ENCODE results near the gene SLC9C2. TPM values are rescaled to one million over a fixed set of nuclear protein-coding genes. Genes with fewer than 3 reads are reported as not detected.

Gene SLC9C2
- polyA plus RNA-seq, 1 donor from 2014 or later, result 0.31 TPM

DNA sequence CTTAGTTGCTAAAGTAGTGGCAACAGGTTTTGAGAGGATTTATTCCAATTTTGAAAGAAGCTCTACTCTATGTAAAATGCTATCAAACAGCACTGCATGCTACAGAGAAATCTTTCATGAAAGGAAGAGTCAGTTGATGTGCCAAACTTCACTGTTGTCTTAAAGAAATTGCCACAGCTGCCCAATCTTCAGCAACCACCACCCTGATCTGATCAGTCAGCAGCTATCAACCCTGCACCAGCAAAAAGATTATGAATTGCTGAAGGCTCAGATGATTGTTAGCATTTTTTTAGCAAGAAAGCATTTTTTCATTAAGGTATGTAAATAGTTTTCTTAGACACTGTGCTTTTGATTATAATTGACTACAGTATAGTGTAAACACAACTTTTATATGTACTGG lies 49.6 kb downstream of the SLC9C2 start:
- no peaks in the 10 kb centered on the region for H3K9me3 ChIP-seq (ENCODE audit: low read length)
- no peak overlapping the region for H3K4me3 ChIP-seq (ENCODE audit: low read length)
- no peak for TF ChIP-seq EP300 (conservative IDR thresholded peaks at IDR 0.05; ENCODE audit: poor library complexity, severe bottlenecking)
- no peak for TF ChIP-seq EZH2 (IDR thresholded peaks at IDR 0.05; ENCODE audit: borderline replicate concordance, insufficient read depth, low read length, poor library complexity, severe bottlenecking)
- H3K79me2 ChIP-seq (replicated peaks; ENCODE audit: insufficient read depth, low read length), result no peaks in the 10 kb centered on the region
- H3K36me3 ChIP-seq (ENCODE audit: insufficient read depth, low read length), result no peaks in the 10 kb centered on the region
- no peak overlapping the region for H3K9ac ChIP-seq (ENCODE audit: low read length)
- H4K20me1 ChIP-seq (ENCODE audit: insufficient read depth), result no peaks in the 10 kb centered on the region
- no peak overlapping the region for H2AFZ ChIP-seq (ENCODE audit: low read depth, low read length)
- no peaks in the 10 kb centered on the region for H3K9me2 ChIP-seq (ENCODE audit: insufficient read depth, low read length)
- no peak overlapping the region for H3K27ac ChIP-seq (ENCODE audit: low read length)
- no peaks in the 10 kb centered on the region for H3K27me3 ChIP-seq (ENCODE audit: insufficient read depth, low read depth, low read length)
- no peaks in the 10 kb centered on the region for H3F3A ChIP-seq (ENCODE audit: insufficient read depth, low read length, poor library complexity, severe bottlenecking)
- H3K4me2 ChIP-seq (ENCODE audit: low read length), result no peak overlapping the region

DNA sequence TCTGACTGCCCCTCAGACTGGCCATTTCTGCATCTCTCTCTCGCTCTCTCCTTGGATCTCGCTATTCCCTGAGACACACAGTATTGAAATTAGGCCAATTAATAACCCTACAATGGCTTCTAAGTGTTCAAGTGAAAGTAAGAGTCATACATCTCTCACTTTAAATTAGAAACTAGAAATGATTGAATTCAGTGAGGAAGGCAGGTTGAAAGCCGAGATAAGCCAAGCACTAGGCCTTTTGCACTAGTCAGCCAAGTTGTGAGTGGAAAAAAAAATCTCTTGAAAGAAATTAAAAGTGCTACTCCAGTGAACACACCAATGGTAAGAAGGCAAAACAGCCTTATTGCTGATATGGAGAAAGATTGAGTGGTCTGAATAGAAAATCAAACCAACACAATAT lies 51.2 kb downstream of the SLC9C2 start:
- Histone ChIP-seq H4K20me1 (ENCODE audit: insufficient read depth) (no peaks in the 10 kb centered on the region), H3K9me2 (ENCODE audit: insufficient read depth, low read length) (no peaks in the 10 kb centered on the region), H3K79me2 (replicated peaks; ENCODE audit: insufficient read depth, low read length) (no peaks in the 10 kb centered on the region), H3K9me3 (ENCODE audit: low read length) (no peaks in the 10 kb centered on the region), H3K4me3 (ENCODE audit: low read length) (no peak overlapping the region), H3F3A (ENCODE audit: insufficient read depth, low read length, poor library complexity, severe bottlenecking) (no peaks in the 10 kb centered on the region), H3K9ac (ENCODE audit: low read length) (no peak overlapping the region), H2AFZ (ENCODE audit: low read depth, low read length) (no peak overlapping the region), H3K36me3 (ENCODE audit: insufficient read depth, low read length) (no peaks in the 10 kb centered on the region), H3K27me3 (ENCODE audit: insufficient read depth, low read depth, low read length) (no peaks in the 10 kb centered on the region), H3K4me2 (ENCODE audit: low read length) (no peak overlapping the region), H3K27ac (ENCODE audit: low read length) (no peak overlapping the region)
- no peak for TF ChIP-seq RAD21 (conservative IDR thresholded peaks at IDR 0.05)

GRCh38 chr1:173549813-173550212 lies 53.1 kb downstream of the SLC9C2 start:
- H3K9me3 ChIP-seq (ENCODE audit: low read length), result no peaks in the 10 kb centered on the region
- no peak overlapping the region for H3K27ac ChIP-seq (ENCODE audit: low read length)
- no peak overlapping the region for H2AFZ ChIP-seq (ENCODE audit: low read depth, low read length)
- no peaks in the 10 kb centered on the region for H3K36me3 ChIP-seq (ENCODE audit: insufficient read depth, low read length)
- H3K9me2 ChIP-seq (ENCODE audit: insufficient read depth, low read length), result no peaks in the 10 kb centered on the region
- no peak overlapping the region for H3K4me3 ChIP-seq (ENCODE audit: low read length)
- H3K4me2 ChIP-seq (ENCODE audit: low read length), result no peak overlapping the region
- TF ChIP-seq MXI1 (conservative IDR thresholded peaks at IDR 0.05; ENCODE audit: poor library complexity, severe bottlenecking) (no peak), EP300 (conservative IDR thresholded peaks at IDR 0.05; ENCODE audit: poor library complexity, severe bottlenecking) (no peak), TAF1 (IDR thresholded peaks at IDR 0.05; ENCODE audit: low read depth) (no peak), CTCF (IDR thresholded peaks at IDR 0.05; ENCODE audit: poor library complexity, severe bottlenecking) (no peak)
- no peaks in the 10 kb centered on the region for H3F3A ChIP-seq (ENCODE audit: insufficient read depth, low read length, poor library complexity, severe bottlenecking)
- H3K9ac ChIP-seq (ENCODE audit: low read length), result no peak overlapping the region
- no peaks in the 10 kb centered on the region for H4K20me1 ChIP-seq (ENCODE audit: insufficient read depth)
- no peaks in the 10 kb centered on the region for H3K27me3 ChIP-seq (ENCODE audit: insufficient read depth, low read depth, low read length)
- H3K79me2 ChIP-seq (replicated peaks; ENCODE audit: insufficient read depth, low read length), result no peaks in the 10 kb centered on the region

- H4K20me1 ChIP-seq (ENCODE audit: insufficient read depth), result no peaks in the 10 kb centered on the region
- H3F3A ChIP-seq (ENCODE audit: insufficient read depth, low read length, poor library complexity, severe bottlenecking), result no peaks in the 10 kb centered on the region
- no peak overlapping the region for H3K4me2 ChIP-seq (ENCODE audit: low read length)
- H3K27ac ChIP-seq (ENCODE audit: low read length), result no peak overlapping the region
- TF ChIP-seq RAD21 (conservative IDR thresholded peaks at IDR 0.05) (no peak), EZH2 (IDR thresholded peaks at IDR 0.05; ENCODE audit: borderline replicate concordance, insufficient read depth, low read length, poor library complexity, severe bottlenecking) (no peak), CTCF (IDR thresholded peaks at IDR 0.05; ENCODE audit: poor library complexity, severe bottlenecking) (no peak), MXI1 (conservative IDR thresholded peaks at IDR 0.05; ENCODE audit: poor library complexity, severe bottlenecking) (no peak), SMC3 (conservative IDR thresholded peaks at IDR 0.05; ENCODE audit: poor library complexity) (no peak), POLR2AphosphoS5 (IDR thresholded peaks at IDR 0.05) (no peak), REST (IDR thresholded peaks at IDR 0.05; ENCODE audit: borderline replicate concordance) (no peak), EP300 (conservative IDR thresholded peaks at IDR 0.05; ENCODE audit: poor library complexity, severe bottlenecking) (no peak), TAF1 (IDR thresholded peaks at IDR 0.05; ENCODE audit: low read depth) (no peak)
- no peak overlapping the region for H3K9ac ChIP-seq (ENCODE audit: low read length)
- no peaks in the 10 kb centered on the region for H3K9me2 ChIP-seq (ENCODE audit: insufficient read depth, low read length)
- no peak overlapping the region for H3K4me3 ChIP-seq (ENCODE audit: low read length)
- H3K27me3 ChIP-seq (ENCODE audit: insufficient read depth, low read depth, low read length), result no peaks in the 10 kb centered on the region
- no peaks in the 10 kb centered on the region for H3K36me3 ChIP-seq (ENCODE audit: insufficient read depth, low read length)
- no peaks in the 10 kb centered on the region for H3K79me2 ChIP-seq (replicated peaks; ENCODE audit: insufficient read depth, low read length)
- H2AFZ ChIP-seq (ENCODE audit: low read depth, low read length), result no peak overlapping the region
- H3K9me3 ChIP-seq (ENCODE audit: low read length), result no peaks in the 10 kb centered on the region
Measured at GRCh38 chr1:173545688-173546087, 57.2 kb downstream of the SLC9C2 start.

Data from neural cell (in vitro differentiated cells).